BE2C (cell line): Measurements from ENCODE around the gene ARHGAP35.

Source experiments
- DNase-seq: peaks from one replicate; pipeline ENCODE4 v3.0.0-alpha.2; 2020
- H3K27me3 ChIP-seq: fragments of 250-450 bp; sonication (Bioruptor Pico); 2 replicates; pipeline ENCODE4 v1.5.1; 2020; ENCODE audit warnings: mild to moderate bottlenecking
- H3K36me3 ChIP-seq: fragments of 250-450 bp; sonication (Bioruptor Pico); 2 replicates; pipeline ENCODE4 v1.5.1; 2020; ENCODE audit warnings: mild to moderate bottlenecking
- H3K4me1 ChIP-seq: fragments of 250-450 bp; sonication (Bioruptor Pico); 2 replicates; pipeline ENCODE4 v1.5.1; 2020
- H3K4me3 ChIP-seq: 2 replicates; pipeline ENCODE4 v1.5.1; 2011; ENCODE audit warnings: low read depth, low read length
- H3K9me3 ChIP-seq: fragments of 250-450 bp; sonication (Bioruptor Pico); 2 replicates; pipeline ENCODE4 v1.5.1; 2020
- CTCF ChIP-seq: IDR thresholded peaks from 2 replicates; pipeline ENCODE4 v1.5.1; 2012; ENCODE audit warnings: mild to moderate bottlenecking, low read depth, low read length

The ARHGAP35 gene

GRCh38 chr19:46830864-46831263 is 29.9 kb upstream of the ARHGAP35 start:
- TF ChIP-seq CTCF = no peak
- H3K4me1 ChIP-seq = no peaks in the 10 kb centered on the region; the same call in 1 of the 2 replicates

GRCh38 chr19:46834121-46834520 is 26.7 kb upstream of the ARHGAP35 start:
- no peaks in the 10 kb centered on the region; the same call in 1 of the 2 replicates for H3K4me1 ChIP-seq
- no peaks in the 10 kb centered on the region for H3K9me3 ChIP-seq
- no peaks in the 10 kb centered on the region for H3K27me3 ChIP-seq
- DNase-seq = no peak
- peaks cover 9% of the 10 kb centered on the region for H3K36me3 ChIP-seq
- TF ChIP-seq CTCF = no peak
- H3K4me3 ChIP-seq = no peak overlapping the region

More at GRCh38 chr19:46830864-46831263, 29.9 kb upstream of the ARHGAP35 start:
- H3K4me3 ChIP-seq = no peak overlapping the region
- DNase-seq = no peak
- no peaks in the 10 kb centered on the region for H3K36me3 ChIP-seq
- H3K27me3 ChIP-seq = no peaks in the 10 kb centered on the region
- no peaks in the 10 kb centered on the region for H3K9me3 ChIP-seq

- no peaks in the 10 kb centered on the region for H3K27me3 ChIP-seq
- no peaks in the 10 kb centered on the region for H3K9me3 ChIP-seq
- peaks cover 9% of the 10 kb centered on the region for H3K36me3 ChIP-seq
- no peak overlapping the region for H3K4me3 ChIP-seq
- no peak for DNase-seq
- H3K4me1 ChIP-seq = peaks cover 6% of the 10 kb centered on the region
- TF ChIP-seq CTCF = no peak
These were observed 25.8 kb upstream of the ARHGAP35 start for GRCh38 chr19:46834984-46835383.

- Histone ChIP-seq H3K9me3 (no peaks in the 10 kb centered on the region), H3K27me3 (no peaks in the 10 kb centered on the region), H3K4me3 (no peak overlapping the region), H3K36me3 (peaks cover 19% of the 10 kb centered on the region), H3K4me1 (peaks cover 9% of the 10 kb centered on the region)
- no peak for TF ChIP-seq CTCF
- no peak for DNase-seq
These were observed 22.6 kb upstream of the ARHGAP35 start for GRCh38 chr19:46838160-46838559.

- DNase-seq = peak; percentile 62
- no peaks in the 10 kb centered on the region for H3K9me3 ChIP-seq
- peaks cover 20% of the 10 kb centered on the region for H3K36me3 ChIP-seq
- no peak overlapping the region for H3K4me3 ChIP-seq
- TF ChIP-seq CTCF = no peak
- H3K27me3 ChIP-seq = no peaks in the 10 kb centered on the region
- H3K4me1 ChIP-seq = peaks cover 9% of the 10 kb centered on the region
These were observed 20.9 kb upstream of the ARHGAP35 start for GRCh38 chr19:46839752-46840497.

GRCh38 chr19:46840498-46840942 is 20.3 kb upstream of the ARHGAP35 start:
- no peaks in the 10 kb centered on the region for H3K27me3 ChIP-seq
- DNase-seq = peak; percentile 71
- H3K4me1 ChIP-seq = peaks cover 9% of the 10 kb centered on the region
- no peak overlapping the region for H3K4me3 ChIP-seq
- no peaks in the 10 kb centered on the region for H3K9me3 ChIP-seq
- H3K36me3 ChIP-seq = peaks cover 20% of the 10 kb centered on the region
- TF ChIP-seq CTCF = peak; percentile 91
